HG02943 (cell line): ENCODE results near the gene MET.

ENCODE experiments used
- ATAC-seq: cut with Tn5 transposase; IDR thresholded peaks from one replicate; pipeline ENCODE4 v1.9.1; 2021; ENCODE audit warnings: mild to moderate bottlenecking, low read depth, moderate library complexity; ENCODE audit not compliant: unreplicated experiment

The MET gene

DNA sequence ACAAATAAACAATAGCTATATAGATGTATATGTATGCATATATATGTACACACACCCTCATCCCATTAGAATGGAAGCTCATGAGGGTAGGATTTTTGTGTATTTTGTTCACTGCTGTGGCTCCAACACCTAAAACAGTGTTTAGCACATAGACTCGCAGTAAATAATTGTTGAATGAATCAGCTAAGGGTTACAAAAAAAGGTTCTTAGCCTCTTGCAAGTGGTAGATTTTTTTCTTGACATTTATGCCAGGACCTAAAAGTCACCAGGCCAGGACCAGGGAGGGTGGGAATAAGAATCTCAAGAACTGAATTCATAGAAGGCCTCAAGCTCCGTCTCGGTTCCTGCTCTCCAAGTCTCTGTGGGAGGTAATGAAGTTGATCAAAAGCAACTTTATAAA, 107.9 kb downstream of the MET start:
- no peak for ATAC-seq

- ATAC-seq: no peak
Measured at GRCh38 chr7:116780521-116780920, 108.5 kb downstream of the MET start.

DNA sequence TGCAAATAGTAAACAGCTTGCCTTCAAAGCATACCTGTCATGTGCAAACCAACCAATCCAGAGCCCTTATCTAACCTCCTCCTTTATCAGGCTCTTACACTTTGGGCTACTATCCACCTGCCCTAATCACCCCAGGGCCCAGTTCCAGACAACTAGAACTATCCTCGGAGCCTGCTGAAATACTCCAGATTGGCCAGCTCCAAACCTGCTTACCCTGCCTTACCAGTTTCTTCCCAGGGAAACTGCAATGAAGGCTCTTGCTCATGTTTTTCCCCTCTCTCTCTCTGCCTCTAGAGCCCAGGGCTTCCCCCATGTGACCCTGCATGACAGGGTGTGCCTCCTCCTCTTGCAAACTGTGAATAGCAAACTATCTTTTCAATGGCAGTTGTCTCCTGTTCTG, 109.0 kb downstream of the MET start:
- no peak for ATAC-seq

DNA sequence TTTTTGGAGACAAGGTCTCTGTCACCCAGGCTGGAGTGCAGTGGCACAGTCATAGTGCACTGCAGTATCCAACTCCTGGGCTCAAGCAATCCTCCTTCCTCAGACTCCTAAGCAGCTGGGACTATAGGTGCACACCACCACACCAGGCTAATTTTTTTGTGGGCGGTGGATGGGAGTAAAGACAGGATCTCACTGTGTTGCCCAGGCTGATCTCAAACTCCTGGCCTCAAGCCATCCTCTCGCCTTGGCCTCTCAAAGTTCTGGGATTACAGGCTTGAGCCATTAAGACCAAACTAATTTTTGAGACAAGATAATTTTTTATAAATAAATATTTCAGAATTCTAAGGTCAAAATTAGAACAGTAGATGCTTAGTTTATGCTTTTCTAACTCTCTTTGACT, 109.6 kb downstream of the MET start:
- no peak for ATAC-seq

DNA sequence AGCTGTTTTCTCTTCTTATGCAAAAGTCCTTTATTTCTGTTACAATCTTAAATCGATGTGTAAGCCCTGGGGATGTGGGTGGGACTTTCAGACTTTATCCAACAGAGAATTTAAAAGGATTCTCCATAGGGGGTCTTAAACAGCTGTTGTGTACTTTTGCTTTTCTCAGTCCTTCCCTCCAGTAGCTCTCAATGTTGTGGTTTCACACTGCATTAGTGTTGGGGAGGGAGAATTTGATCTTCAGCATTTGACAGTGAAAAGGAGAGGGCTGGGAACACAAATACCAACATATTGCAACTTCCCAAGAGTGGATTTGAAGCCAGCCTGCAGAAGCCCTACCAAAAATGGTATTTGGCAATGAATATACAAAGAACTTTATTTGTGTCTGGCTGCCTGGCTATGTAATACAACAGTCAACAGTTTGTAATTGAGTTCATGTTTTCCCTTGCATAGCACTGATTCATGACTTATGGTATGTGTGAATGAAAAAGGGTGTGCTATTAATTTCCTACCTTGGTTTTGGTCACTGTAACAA, 110.2 kb downstream of the MET start:
- no peak for ATAC-seq

DNA sequence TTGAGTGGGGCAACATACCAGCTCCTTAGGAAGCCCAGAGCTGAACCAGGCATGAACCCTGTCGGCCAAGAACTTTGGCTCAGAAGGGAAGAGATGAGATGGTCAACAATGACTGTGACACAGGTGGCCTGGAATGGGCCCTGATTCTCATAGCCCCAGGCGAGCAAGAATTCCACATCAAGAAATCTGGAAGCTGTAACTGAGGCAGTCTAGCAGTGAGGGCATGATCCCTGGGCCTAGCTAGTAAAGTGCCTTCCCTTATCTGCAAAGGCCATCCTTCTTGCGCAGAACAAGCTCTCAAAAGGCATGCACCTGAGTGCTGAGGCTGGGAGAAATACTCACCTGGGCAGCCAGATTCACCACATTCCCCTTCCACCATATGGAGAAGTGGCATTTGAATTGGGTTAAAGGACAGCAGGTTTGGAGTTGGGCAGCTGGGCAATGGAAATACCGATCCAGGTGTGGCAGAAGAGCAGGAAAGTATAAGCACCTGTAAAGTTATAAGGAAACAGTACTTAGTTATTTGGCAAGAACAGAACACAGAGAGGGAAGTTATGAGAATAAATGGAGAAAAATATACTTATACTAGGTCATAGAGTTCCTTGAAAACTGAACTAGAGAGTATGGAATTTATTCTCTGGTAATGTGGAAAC, 111.8 kb downstream of the MET start:
- no peak for ATAC-seq

DNA sequence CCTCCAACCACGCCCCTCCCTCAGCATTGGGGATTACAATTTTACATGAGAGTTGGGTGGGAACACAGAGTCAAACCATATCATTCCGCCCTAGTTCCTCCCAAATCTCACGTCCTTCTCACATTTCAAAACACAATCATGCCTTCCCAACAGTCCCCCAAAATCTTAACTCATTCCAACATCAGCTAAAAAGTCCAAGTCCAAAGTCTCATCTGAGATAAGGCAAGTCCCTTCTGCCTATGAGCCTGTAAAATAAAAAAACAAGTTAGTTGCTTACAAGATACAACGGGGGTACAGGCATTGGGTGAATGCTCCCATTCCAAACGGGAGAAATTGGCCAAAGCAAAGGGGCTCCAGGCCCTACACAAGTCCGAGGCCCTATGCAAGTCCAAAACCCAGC, 112.7 kb downstream of the MET start:
- ATAC-seq: no peak

DNA sequence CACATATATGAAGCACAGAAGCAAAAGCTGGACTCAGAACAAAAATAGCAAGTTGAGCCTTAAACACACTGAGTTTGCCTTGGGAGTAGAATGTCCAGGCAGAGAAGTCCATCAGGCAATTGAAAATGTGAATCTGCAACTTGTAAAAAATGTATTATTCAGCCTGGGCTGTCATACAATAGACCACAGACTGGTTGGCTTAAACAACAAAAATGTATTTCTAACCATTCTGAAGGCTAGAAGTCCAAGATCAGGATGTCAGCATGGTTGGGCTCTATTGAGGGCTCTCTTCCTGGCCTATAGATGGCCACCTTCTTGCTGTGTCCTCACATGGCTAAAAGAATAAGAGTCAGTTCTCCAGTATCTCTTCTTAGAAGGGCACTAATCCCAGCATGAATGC, 113.8 kb downstream of the MET start:
- ATAC-seq: no peak

GRCh38 chr7:116786791-116787443, 114.9 kb downstream of the MET start:
- peak; percentile 99 for ATAC-seq

DNA sequence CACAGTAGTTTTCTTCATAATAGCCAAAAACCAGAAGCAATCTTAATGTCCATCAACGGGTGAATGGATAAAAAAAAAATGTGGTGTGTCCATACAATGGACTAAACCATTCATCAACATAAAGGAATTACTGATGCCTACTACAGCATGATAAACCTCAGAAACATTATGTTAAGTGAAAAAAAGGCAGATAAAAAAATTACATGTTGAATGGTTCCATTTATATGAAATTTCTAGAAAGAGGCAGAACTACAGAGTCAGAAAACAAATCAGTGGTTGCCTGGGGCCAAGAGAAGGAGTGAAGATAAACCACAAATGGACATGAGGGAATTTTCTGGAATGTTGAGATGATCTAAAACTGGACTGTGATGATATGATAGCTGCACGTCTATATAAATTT, 115.9 kb downstream of the MET start:
- ATAC-seq: no peak

- no peak for ATAC-seq
Measured at GRCh38 chr7:116788572-116789197, 116.7 kb downstream of the MET start.

DNA sequence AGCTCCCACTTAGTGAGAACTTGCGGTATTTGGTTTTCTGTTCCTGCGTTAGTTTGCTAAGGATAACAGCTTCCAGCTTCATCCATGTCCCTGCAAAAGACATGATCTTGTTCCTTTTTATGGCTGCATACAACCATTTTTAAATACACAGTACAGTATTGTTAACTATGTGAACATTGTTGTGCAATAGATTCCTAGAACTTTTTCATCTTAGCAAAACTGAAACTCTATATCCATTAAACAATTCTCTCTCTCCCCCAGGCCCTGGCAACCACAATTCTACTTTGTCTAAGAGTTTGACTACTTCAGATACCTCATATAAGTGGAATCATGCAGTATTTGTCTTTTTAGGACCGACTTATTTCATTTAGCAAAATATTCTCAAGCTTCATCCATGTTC, 118.0 kb downstream of the MET start:
- no peak for ATAC-seq

- ATAC-seq: no peak
Measured at GRCh38 chr7:116792813-116793212, 120.8 kb downstream of the MET start.

GRCh38 chr7:116793795-116794340, 121.9 kb downstream of the MET start:
- no peak for ATAC-seq

- no peak for ATAC-seq
Measured at GRCh38 chr7:116796471-116796870, 124.5 kb downstream of the MET start.

- ATAC-seq: no peak
Measured at GRCh38 chr7:116797612-116798011, 125.6 kb downstream of the MET start.

GRCh38 chr7:116798232-116798631, 126.2 kb downstream of the MET start:
- ATAC-seq: no peak

- ATAC-seq: no peak
Measured at GRCh38 chr7:116799916-116800315, 127.9 kb downstream of the MET start.

DNA sequence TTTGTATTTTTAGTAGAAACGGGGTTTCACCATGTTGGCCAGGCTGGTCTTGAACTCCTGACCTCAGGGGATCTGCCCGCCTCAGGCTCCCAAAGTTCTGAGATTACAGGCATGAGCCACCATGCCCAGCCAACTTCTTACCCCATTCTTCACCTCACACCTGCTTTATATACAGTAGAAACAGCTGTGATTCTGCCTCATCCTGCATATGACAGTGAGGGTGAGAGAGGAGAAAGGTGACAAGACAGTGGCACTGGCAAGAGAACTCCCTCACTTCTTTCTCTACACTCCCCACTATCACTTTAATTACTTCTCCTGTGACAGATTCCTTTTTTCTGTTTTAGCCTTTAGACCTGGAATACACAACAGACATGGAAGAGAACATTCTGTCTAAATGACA, 128.6 kb downstream of the MET start:
- no peak for ATAC-seq

DNA sequence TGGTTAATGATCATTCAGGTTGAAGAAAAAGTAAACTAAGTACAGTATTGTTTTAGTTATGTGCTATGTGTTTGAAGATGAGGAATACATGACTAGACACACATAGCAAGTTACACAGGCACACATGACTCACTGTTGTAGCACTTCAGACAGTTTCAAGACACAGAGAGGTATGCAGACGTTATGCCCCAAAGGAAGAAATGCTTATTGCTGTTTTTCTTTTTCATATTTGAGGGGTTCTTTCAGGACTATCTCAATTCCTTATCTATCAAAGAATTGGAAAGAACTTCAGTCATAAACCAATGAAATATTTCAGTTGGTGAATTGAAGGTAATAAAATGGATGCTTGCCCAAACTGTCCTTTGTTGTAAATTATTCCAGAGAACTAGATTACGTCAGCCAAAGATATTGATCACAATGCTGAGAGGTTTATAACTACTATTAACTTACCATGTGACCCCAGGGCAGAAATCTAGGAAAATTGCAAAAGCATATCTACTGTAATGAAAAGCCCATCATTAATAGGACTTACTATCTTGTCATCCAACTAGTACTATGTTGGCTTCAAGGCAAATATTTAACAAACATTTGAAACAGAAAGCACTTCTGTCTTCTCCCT, 129.2 kb downstream of the MET start:
- ATAC-seq: no peak

- no peak for ATAC-seq
Measured at GRCh38 chr7:116802144-116802745, 130.2 kb downstream of the MET start.
